ENCODE data around the gene RPS21.

The RPS21 gene

GRCh38 chr20:62426699-62427131, 39.8 kb downstream of the RPS21 start:
- DNase-seq (ENCODE audit: low read depth) = no peak

GRCh38 chr20:62427172-62428001, 40.5 kb downstream of the RPS21 start, which contains the start of gene RBBP8NL:
RBBP8NL (minus strand) TSS chr20:62427539; CDS start chr20:62419647, 7,892 bp downstream.
- DNase-seq (ENCODE audit: low read depth) = no peak

GRCh38 chr20:62428002-62428372, 41.1 kb downstream of the RPS21 start:
- no peak for DNase-seq (ENCODE audit: low read depth)

GRCh38 chr20:62428396-62429295, 41.7 kb downstream of the RPS21 start:
- no peak for DNase-seq (ENCODE audit: low read depth)

GRCh38 chr20:62429455-62430310, 42.8 kb downstream of the RPS21 start:
- DNase-seq (ENCODE audit: low read depth) = no peak

GRCh38 chr20:62430311-62430853, 43.5 kb downstream of the RPS21 start:
- DNase-seq (ENCODE audit: low read depth) = no peak

- DNase-seq (ENCODE audit: low read depth) = no peak
These were observed 44.1 kb downstream of the RPS21 start for GRCh38 chr20:62430866-62431447.

GRCh38 chr20:62433658-62434497, 47.0 kb downstream of the RPS21 start:
- DNase-seq (ENCODE audit: low read depth) = no peak

- no peak for DNase-seq (ENCODE audit: low read depth)
These were observed 49.8 kb downstream of the RPS21 start for GRCh38 chr20:62436692-62437091.

GRCh38 chr20:62437496-62437895, 50.6 kb downstream of the RPS21 start:
- DNase-seq (ENCODE audit: low read depth) = no peak

GRCh38 chr20:62437927-62438326, 51.0 kb downstream of the RPS21 start:
- DNase-seq (ENCODE audit: low read depth) = no peak

All from stimulated activated CD8-positive, alpha-beta memory T cell treated with anti-CD3 and anti-CD28 coated beads, Interleukin-12 subunit alpha, Interleukin-12 subunit beta, amount 100 ng/mL, for 1 hour (primary cell).